Calu3 (cell line): ENCODE data around the gene OSMR. TPM values are rescaled to one million over a fixed set of nuclear protein-coding genes. Genes with fewer than 3 reads are reported as not detected.
"Not testable (repeated sequence)": the region's sequence is repeated elsewhere in the genome, so short reads cannot be mapped to it uniquely, and the experiment has no call there.

Source experiments
- BruUV-seq: library from RNA; stranded (reverse); fragments of 400-500 nt; replicated peaks from 2 replicates; lab custom pipeline; 2021; lab: Mats Ljungman, UMichigan
- CTCF ChIA-PET: fragments of 300-600 bp; sonication (Branson Sonifier 250); formaldehyde crosslinking; loops from one replicate; lab custom pipeline; 2022; ENCODE audit warnings: antibody characterized with exemption; lab: Charles Lee
- DNase-seq: peaks from one replicate; pipeline ENCODE4 v3.0.0; 2022
- H3K27ac Mint-ChIP-seq: one replicate; pipeline ENCODE4 v1.8.0; 2022; ENCODE audit warnings: mixed read lengths; ENCODE audit not compliant: unreplicated experiment
- H3K27me3 Mint-ChIP-seq: one replicate; pipeline ENCODE4 v1.8.0; 2022; ENCODE audit warnings: mixed read lengths; ENCODE audit not compliant: unreplicated experiment
- H3K36me3 Mint-ChIP-seq: one replicate; pipeline ENCODE4 v1.8.0; 2022; ENCODE audit warnings: mild to moderate bottlenecking, moderate library complexity, mixed read lengths; ENCODE audit not compliant: insufficient read depth, unreplicated experiment
- H3K4me1 Mint-ChIP-seq: one replicate; pipeline ENCODE4 v1.8.0; 2022; ENCODE audit warnings: mild to moderate bottlenecking, low read depth, mixed read lengths; ENCODE audit not compliant: unreplicated experiment
- H3K4me3 Mint-ChIP-seq: one replicate; pipeline ENCODE4 v1.8.0; 2022; ENCODE audit warnings: mild to moderate bottlenecking, low read depth, moderate library complexity, mixed read lengths; ENCODE audit not compliant: unreplicated experiment
- H3K9me3 Mint-ChIP-seq: one replicate; pipeline ENCODE4 v1.8.0; 2022; ENCODE audit warnings: low read depth, mixed read lengths; ENCODE audit not compliant: unreplicated experiment
- intact Hi-C: fragments of 100-400 bp; cut with micrococcal nuclease; formaldehyde crosslinking; loops from one replicate; pipeline ENCODE4 v1.10.0; 2022; ENCODE audit not compliant: unreplicated experiment
- total RNA-seq: library from RNA; stranded (reverse); gene quantifications from 2 replicates; pipeline ENCODE4 v1.2.3, GENCODE V29; 2022
- TF ChIP-seq, protein P1 (sequence below): fragments of 200-600 bp; IDR thresholded peaks from one replicate; pipeline ENCODE4 v1.8.0; 2022; ENCODE audit warnings: antibody characterized with exemption; ENCODE audit not compliant: unreplicated experiment

Gene OSMR
- total RNA-seq, 1 experiment from 2014 or later: 76.4 TPM

DNA sequence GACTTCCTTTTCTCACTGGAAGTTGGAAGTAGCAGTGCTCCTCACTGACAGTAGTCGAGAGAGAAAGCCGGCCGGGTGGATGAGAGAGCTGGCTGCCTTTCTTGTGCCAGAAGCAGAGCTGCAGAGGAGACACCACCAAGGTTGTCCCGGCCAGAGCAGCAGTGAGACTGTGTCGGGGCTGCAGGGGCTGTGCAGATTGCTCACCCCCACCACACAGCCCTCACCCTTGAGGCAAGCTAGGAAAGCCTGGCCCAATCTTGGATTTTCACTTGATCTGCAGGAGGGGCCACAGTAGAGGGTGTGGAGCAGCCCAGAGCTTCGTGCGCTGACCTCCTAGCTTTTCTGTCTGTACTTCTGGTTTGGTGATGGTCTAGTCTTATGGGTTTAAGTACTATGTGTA lies 9.1 kb downstream of the OSMR start:
- CTCF ChIA-PET: no interaction called here
- Mint-ChIP-seq H3K27ac (peak overlapping the region; percentile 94), H3K4me1 (peaks cover 47% of the 10 kb centered on the region), H3K4me3 (peak overlapping the region; percentile 46), H3K27me3 (no peaks in the 10 kb centered on the region), H3K36me3 (peaks cover 33% of the 10 kb centered on the region), H3K9me3 (peaks cover 7% of the 10 kb centered on the region)
- no peak for DNase-seq
- BruUV-seq: no TSS peak
- intact Hi-C loops: loop anchor here (1.0 kb wide), 1 partner anchor 17 kb away; no protein-coding TSS in a partner anchor
- TF ChIP-seq, protein P1, sequence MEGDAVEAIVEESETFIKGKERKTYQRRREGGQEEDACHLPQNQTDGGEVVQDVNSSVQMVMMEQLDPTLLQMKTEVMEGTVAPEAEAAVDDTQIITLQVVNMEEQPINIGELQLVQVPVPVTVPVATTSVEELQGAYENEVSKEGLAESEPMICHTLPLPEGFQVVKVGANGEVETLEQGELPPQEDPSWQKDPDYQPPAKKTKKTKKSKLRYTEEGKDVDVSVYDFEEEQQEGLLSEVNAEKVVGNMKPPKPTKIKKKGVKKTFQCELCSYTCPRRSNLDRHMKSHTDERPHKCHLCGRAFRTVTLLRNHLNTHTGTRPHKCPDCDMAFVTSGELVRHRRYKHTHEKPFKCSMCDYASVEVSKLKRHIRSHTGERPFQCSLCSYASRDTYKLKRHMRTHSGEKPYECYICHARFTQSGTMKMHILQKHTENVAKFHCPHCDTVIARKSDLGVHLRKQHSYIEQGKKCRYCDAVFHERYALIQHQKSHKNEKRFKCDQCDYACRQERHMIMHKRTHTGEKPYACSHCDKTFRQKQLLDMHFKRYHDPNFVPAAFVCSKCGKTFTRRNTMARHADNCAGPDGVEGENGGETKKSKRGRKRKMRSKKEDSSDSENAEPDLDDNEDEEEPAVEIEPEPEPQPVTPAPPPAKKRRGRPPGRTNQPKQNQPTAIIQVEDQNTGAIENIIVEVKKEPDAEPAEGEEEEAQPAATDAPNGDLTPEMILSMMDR: no peak

DNA sequence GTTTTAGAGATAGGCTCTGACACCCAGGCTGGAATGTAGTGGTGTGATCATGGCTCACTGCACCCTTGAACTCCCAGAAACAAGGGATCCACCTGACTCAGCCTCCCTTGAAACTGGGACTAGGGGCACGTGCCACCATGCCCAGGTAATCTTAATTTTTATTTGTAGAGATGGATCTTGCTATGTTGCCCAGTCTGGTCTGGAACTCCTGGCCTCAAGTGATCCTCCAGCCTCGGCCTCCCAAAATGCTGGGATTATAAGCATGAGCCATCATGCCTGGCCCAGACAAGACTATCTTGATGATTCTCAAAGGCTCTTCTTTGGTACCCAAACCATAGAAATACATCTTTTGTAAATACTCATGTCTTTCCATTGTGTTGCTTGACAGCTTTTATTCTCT lies 10.8 kb downstream of the OSMR start:
- Mint-ChIP-seq H3K9me3 (peaks cover 7% of the 10 kb centered on the region), H3K4me1 (peaks cover 47% of the 10 kb centered on the region), H3K4me3 (no peak overlapping the region), H3K27me3 (no peaks in the 10 kb centered on the region), H3K36me3 (peaks cover 23% of the 10 kb centered on the region), H3K27ac (no peak overlapping the region)
- intact Hi-C loops: no loop called here
- CTCF ChIA-PET: no interaction called here
- no TSS peak for BruUV-seq
- DNase-seq: no peak
- TF ChIP-seq, protein P1: no peak

DNA sequence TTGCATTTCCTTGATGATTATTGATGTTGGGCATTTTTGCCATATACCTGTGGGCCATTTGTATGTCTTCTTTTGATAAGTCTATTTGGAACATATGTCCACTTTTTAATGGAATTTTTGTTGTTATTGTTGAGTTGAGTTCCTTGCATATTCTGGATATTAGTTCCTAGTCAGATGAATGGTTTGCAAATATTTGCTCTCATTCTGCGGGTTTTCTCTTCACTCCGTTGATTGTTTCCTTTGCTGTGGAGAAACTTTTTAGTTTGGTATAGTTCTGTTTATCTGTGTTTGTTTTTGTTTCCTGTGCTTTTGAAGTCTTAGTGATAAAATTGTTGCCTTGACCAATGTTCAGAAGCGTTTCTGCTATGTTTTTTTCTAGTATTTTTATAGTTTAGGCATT lies 13.0 kb downstream of the OSMR start:
- DNase-seq: no peak
- CTCF ChIA-PET: no interaction called here

DNA sequence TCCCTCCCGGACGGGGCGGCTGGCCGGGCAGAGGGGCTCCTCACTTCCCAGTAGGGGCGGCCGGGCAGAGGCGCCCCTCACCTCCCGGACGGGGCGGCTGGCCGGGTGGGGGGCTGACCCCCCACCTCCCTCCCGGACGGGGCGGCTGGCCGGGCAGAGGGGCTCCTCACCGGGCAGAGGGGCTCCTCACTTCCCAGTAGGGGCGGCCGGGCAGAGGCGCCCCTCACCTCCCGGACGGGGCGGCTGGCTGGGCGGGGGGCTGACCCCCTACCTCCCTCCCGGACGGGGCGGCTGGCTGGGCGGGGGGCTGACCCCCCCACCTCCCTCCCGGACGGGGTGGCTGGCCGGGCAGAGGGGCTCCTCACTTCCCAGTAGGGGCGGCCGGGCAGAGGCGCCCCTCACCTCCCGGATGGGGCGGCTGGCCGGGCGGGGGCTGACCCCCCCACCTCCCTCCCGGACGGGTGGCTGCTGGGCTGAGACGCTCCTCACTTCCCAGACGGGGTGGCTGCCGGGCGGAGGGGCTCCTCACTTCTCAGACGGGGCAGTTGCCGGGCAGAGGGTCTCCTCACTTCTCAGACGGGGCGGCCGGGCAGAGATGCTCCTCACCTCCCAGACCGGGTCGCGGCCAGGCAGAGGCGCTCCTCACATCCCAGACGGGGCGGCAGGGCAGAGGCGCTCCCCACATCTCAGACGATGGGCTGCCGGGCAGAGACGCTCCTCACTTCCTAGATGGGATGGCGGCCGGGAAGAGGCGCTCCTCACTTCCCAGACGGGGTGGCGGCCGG lies 16.4 kb downstream of the OSMR start:
- H3K27me3 Mint-ChIP-seq, DNase-seq, H3K27ac Mint-ChIP-seq, CTCF ChIA-PET, H3K4me3 Mint-ChIP-seq, BruUV-seq, intact Hi-C loops: not testable (repeated sequence)
- H3K36me3 Mint-ChIP-seq: peaks cover 18% of the 10 kb centered on the region
- H3K4me1 Mint-ChIP-seq: peaks cover 41% of the 10 kb centered on the region
- H3K9me3 Mint-ChIP-seq: peaks cover 13% of the 10 kb centered on the region

More for the DNA sequence above, 13.0 kb downstream of the OSMR start:
- Mint-ChIP-seq H3K36me3 (peaks cover 23% of the 10 kb centered on the region), H3K27ac (no peak overlapping the region), H3K4me1 (peaks cover 40% of the 10 kb centered on the region), H3K9me3 (peaks cover 7% of the 10 kb centered on the region), H3K27me3 (no peaks in the 10 kb centered on the region), H3K4me3 (no peak overlapping the region)
- no TSS peak for BruUV-seq
- TF ChIP-seq, protein P1: no peak
- intact Hi-C loops: no loop called here
